Nephron (organoid): ENCODE data around the gene CHPF2.

Experiments
- H3K27ac Mint-ChIP-seq, 3 experiments: 2 replicates each; pipeline ENCODE4 v1.8.0; 2020; ENCODE audit warnings: mixed read lengths in 3 of 3, mild to moderate bottlenecking in 2 of 3, moderate library complexity in 1 of 3
- H3K27me3 Mint-ChIP-seq: 2 replicates; pipeline ENCODE4 v1.8.0; 2021; ENCODE audit warnings: low read depth, mild to moderate bottlenecking, moderate library complexity, mixed read lengths
- H3K36me3 Mint-ChIP-seq: 2 replicates; pipeline ENCODE4 v1.8.0; 2020; ENCODE audit warnings: low read depth, mixed read lengths
- H3K4me1 Mint-ChIP-seq: 2 replicates; pipeline ENCODE4 v1.8.0; 2020; ENCODE audit warnings: mixed read lengths
- H3K4me3 Mint-ChIP-seq, 3 experiments: 2 replicates each; pipeline ENCODE4 v1.8.0; 2020; ENCODE audit warnings: mild to moderate bottlenecking in 3 of 3, mixed read lengths in 3 of 3, moderate library complexity in 2 of 3
- H3K9me3 Mint-ChIP-seq: 2 replicates; pipeline ENCODE4 v1.8.0; 2020; ENCODE audit warnings: mixed read lengths
- TF ChIP-seq, protein P1 (sequence below), 3 experiments: fragments of 200-600 bp; sonication (generic); IDR thresholded peaks; one replicate each; pipeline ENCODE4 v1.5.0; 2021; ENCODE audit warnings: antibody characterized with exemption in 3 of 3; ENCODE audit not compliant: unreplicated experiment in 3 of 3

CHPF2 gene

GRCh38 chr7:151255390-151255789, 23.1 kb downstream of the CHPF2 start:
- peak overlapping the region; percentile 19 to 80 (median 51) for H3K4me3 Mint-ChIP-seq
- no peaks in the 10 kb centered on the region for H3K36me3 Mint-ChIP-seq
- no peaks in the 10 kb centered on the region for H3K9me3 Mint-ChIP-seq
- peak overlapping the region; percentile 89 to 100 (median 99) for H3K27ac Mint-ChIP-seq
- peaks cover 30% of the 10 kb centered on the region for H3K27me3 Mint-ChIP-seq
- TF ChIP-seq, protein P1, sequence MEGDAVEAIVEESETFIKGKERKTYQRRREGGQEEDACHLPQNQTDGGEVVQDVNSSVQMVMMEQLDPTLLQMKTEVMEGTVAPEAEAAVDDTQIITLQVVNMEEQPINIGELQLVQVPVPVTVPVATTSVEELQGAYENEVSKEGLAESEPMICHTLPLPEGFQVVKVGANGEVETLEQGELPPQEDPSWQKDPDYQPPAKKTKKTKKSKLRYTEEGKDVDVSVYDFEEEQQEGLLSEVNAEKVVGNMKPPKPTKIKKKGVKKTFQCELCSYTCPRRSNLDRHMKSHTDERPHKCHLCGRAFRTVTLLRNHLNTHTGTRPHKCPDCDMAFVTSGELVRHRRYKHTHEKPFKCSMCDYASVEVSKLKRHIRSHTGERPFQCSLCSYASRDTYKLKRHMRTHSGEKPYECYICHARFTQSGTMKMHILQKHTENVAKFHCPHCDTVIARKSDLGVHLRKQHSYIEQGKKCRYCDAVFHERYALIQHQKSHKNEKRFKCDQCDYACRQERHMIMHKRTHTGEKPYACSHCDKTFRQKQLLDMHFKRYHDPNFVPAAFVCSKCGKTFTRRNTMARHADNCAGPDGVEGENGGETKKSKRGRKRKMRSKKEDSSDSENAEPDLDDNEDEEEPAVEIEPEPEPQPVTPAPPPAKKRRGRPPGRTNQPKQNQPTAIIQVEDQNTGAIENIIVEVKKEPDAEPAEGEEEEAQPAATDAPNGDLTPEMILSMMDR (IDR thresholded peaks at IDR 0.05; ENCODE audit: unreplicated experiment in 3 of 3): no peak
- H3K4me1 Mint-ChIP-seq: peaks cover 62% of the 10 kb centered on the region

GRCh38 chr7:151256410-151257045, 24.2 kb downstream of the CHPF2 start:
- Mint-ChIP-seq H3K4me3 (peak overlapping the region; percentile 8 to 49 (median 37)), H3K9me3 (no peaks in the 10 kb centered on the region), H3K27me3 (peaks cover 37% of the 10 kb centered on the region), H3K4me1 (peaks cover 56% of the 10 kb centered on the region), H3K27ac (peak overlapping the region; percentile 49 to 78 (median 78)), H3K36me3 (no peaks in the 10 kb centered on the region)
- TF ChIP-seq, protein P1 (IDR thresholded peaks at IDR 0.05; ENCODE audit: unreplicated experiment in 3 of 3): no peak

GRCh38 chr7:151257990-151258389, 25.7 kb downstream of the CHPF2 start:
- H3K4me1 Mint-ChIP-seq: peaks cover 48% of the 10 kb centered on the region
- peaks cover 39% of the 10 kb centered on the region for H3K27me3 Mint-ChIP-seq
- no peaks in the 10 kb centered on the region for H3K9me3 Mint-ChIP-seq
- H3K27ac Mint-ChIP-seq: peak overlapping the region in 1 of 3 experiments; percentile 38
- TF ChIP-seq, protein P1 (IDR thresholded peaks at IDR 0.05; ENCODE audit: unreplicated experiment in 3 of 3): no peak
- no peaks in the 10 kb centered on the region for H3K36me3 Mint-ChIP-seq
- H3K4me3 Mint-ChIP-seq: no peak overlapping the region

GRCh38 chr7:151260471-151260870, 28.2 kb downstream of the CHPF2 start:
- no peaks in the 10 kb centered on the region for H3K9me3 Mint-ChIP-seq
- H3K4me3 Mint-ChIP-seq: no peak overlapping the region
- TF ChIP-seq, protein P1 (IDR thresholded peaks at IDR 0.05; ENCODE audit: unreplicated experiment in 3 of 3): no peak
- H3K4me1 Mint-ChIP-seq: peaks cover 29% of the 10 kb centered on the region
- H3K27me3 Mint-ChIP-seq: peaks cover 33% of the 10 kb centered on the region
- no peaks in the 10 kb centered on the region for H3K36me3 Mint-ChIP-seq
- no peak overlapping the region for H3K27ac Mint-ChIP-seq

DNA sequence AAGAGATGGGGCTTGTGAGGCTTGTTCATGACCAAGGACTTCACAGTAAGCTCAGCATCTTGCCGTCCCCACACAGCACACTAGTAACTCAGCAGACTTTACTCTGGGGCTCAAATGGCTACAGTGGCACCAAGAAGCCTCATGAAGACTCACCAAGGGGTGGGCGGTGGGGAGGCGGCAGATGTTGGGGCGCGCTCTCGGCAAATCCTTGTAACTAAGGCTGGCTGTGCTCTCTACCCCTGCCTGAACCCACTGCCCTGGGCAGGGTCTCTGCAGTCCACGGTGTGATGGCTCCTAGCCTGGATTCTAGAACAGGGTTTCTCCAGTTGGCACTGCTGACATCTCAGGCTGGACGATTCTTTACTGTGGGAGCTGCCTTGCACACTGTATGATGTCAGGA, 28.6 kb downstream of the CHPF2 start:
- TF ChIP-seq, protein P1 (IDR thresholded peaks at IDR 0.05; ENCODE audit: unreplicated experiment in 3 of 3): no peak
- no peaks in the 10 kb centered on the region for H3K9me3 Mint-ChIP-seq
- no peak overlapping the region for H3K4me3 Mint-ChIP-seq
- peaks cover 31% of the 10 kb centered on the region for H3K27me3 Mint-ChIP-seq
- H3K27ac Mint-ChIP-seq: no peak overlapping the region
- H3K4me1 Mint-ChIP-seq: peaks cover 25% of the 10 kb centered on the region
- H3K36me3 Mint-ChIP-seq: no peaks in the 10 kb centered on the region

- H3K4me1 Mint-ChIP-seq: peaks cover 22% of the 10 kb centered on the region
- H3K36me3 Mint-ChIP-seq: no peaks in the 10 kb centered on the region
- H3K27me3 Mint-ChIP-seq: peaks cover 28% of the 10 kb centered on the region
- H3K4me3 Mint-ChIP-seq: no peak overlapping the region
- TF ChIP-seq, protein P1 (IDR thresholded peaks at IDR 0.05; ENCODE audit: unreplicated experiment in 3 of 3): no peak
- no peaks in the 10 kb centered on the region for H3K9me3 Mint-ChIP-seq
- H3K27ac Mint-ChIP-seq: no peak overlapping the region
These were observed 29.2 kb downstream of the CHPF2 start for GRCh38 chr7:151261529-151261928.
